ENCODE measurements around the gene CST4.

The CST4 gene

DNA sequence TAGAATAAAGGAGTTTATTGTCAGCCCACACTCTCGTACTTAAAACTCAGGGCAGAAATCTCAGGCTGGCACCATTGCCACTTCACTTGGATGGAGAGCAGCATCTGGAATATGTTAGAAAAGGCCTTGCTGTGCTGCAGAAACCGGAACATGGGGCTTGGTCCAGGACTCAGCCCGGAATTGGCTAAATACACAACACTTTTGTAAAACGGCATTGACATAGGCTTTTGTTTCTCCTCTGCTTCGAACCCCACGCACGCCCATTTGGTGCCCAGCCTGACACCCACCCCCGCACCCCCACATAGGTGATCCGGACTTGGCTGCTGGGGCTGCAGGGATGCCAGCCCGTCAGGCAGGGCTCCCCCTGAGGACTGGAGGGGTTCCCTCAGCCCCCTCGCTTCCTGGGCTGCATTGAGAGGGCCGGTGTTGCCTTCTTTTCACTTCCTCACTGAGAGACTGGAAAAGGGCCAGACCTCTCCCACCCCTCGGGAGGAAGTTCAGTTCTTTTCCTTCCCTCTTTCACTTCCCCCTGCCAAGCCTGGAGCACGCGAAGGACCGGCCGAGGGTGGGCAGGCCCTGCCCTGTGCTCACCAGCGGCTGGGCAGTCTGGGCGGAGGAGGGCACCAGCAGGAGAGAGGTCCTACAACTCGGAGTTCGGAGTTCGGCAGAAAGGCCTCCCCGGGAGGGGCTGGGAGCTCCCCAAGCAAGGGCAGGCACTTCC is 33.2 kb downstream of the CST4 start:
- Histone ChIP-seq H3K4me1 (ENCODE audit: control insufficient read depth, insufficient read depth, low read length, poor library complexity, severe bottlenecking) (no peaks in the 10 kb centered on the region), H3K36me3 (ENCODE audit: control insufficient read depth, insufficient read depth, low read length) (no peaks in the 10 kb centered on the region), H3K27ac (ENCODE audit: insufficient read depth, low read length, poor library complexity, severe bottlenecking) (no peak overlapping the region), H3K27me3 (replicated peaks; ENCODE audit: control insufficient read depth, insufficient read depth, low read length, poor library complexity, severe bottlenecking) (peaks cover 3% of the 10 kb centered on the region), H3K4me3 (ENCODE audit: insufficient read depth, low read depth, low read length, poor library complexity, severe bottlenecking) (no peak overlapping the region), H3K9me3 (ENCODE audit: control insufficient read depth, low read length) (no peaks in the 10 kb centered on the region)
- DNase-seq = no peak

DNA sequence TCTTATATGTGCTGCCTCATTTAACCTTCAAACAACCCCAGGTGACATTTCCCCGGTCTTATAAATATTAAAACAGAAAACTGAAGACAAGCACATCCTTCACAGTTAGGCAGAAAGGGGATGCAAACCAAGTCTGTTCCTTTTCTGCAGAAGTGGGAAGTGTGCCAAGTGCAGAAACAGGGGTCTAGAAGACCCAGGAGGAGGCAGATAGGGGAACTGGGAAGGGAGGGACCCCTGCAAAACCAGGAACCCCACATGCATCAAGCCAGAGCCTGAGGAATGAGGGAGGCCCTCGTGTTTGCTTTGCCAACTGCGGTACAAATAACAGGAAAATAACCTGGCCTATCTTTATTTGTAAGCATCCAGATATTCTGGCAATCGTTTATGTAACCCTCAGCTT is 34.1 kb downstream of the CST4 start:
- Histone ChIP-seq H3K27ac (ENCODE audit: insufficient read depth, low read length, poor library complexity, severe bottlenecking) (no peak overlapping the region), H3K36me3 (ENCODE audit: control insufficient read depth, insufficient read depth, low read length) (no peaks in the 10 kb centered on the region), H3K27me3 (replicated peaks; ENCODE audit: control insufficient read depth, insufficient read depth, low read length, poor library complexity, severe bottlenecking) (peaks cover 3% of the 10 kb centered on the region), H3K4me1 (ENCODE audit: control insufficient read depth, insufficient read depth, low read length, poor library complexity, severe bottlenecking) (no peaks in the 10 kb centered on the region), H3K4me3 (ENCODE audit: insufficient read depth, low read depth, low read length, poor library complexity, severe bottlenecking) (no peak overlapping the region), H3K9me3 (ENCODE audit: control insufficient read depth, low read length) (no peaks in the 10 kb centered on the region)
- DNase-seq = no peak

DNA sequence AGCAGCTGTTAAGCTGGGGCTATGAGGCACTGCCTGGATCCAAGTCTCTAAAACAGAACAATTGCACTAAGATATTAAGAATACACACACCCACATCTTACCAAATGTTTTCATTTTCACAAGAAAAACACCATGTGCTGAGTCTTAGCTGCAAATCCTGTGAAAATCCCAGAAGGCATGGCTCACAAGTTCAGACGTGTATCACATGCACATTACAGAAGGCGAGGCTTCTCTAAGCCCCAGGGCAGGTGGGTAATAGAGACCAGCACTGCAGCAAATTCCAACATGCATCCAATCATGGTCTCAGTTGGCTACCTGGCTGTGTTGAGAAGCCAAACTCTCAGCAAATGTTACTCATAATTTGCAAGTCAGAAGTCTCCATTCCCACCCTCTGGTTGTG is 34.8 kb downstream of the CST4 start:
- Histone ChIP-seq H3K9me3 (ENCODE audit: control insufficient read depth, low read length) (no peaks in the 10 kb centered on the region), H3K27me3 (replicated peaks; ENCODE audit: control insufficient read depth, insufficient read depth, low read length, poor library complexity, severe bottlenecking) (peaks cover 3% of the 10 kb centered on the region), H3K36me3 (ENCODE audit: control insufficient read depth, insufficient read depth, low read length) (no peaks in the 10 kb centered on the region), H3K27ac (ENCODE audit: insufficient read depth, low read length, poor library complexity, severe bottlenecking) (no peak overlapping the region), H3K4me3 (ENCODE audit: insufficient read depth, low read depth, low read length, poor library complexity, severe bottlenecking) (no peak overlapping the region), H3K4me1 (ENCODE audit: control insufficient read depth, insufficient read depth, low read length, poor library complexity, severe bottlenecking) (no peaks in the 10 kb centered on the region)
- DNase-seq = no peak

DNA sequence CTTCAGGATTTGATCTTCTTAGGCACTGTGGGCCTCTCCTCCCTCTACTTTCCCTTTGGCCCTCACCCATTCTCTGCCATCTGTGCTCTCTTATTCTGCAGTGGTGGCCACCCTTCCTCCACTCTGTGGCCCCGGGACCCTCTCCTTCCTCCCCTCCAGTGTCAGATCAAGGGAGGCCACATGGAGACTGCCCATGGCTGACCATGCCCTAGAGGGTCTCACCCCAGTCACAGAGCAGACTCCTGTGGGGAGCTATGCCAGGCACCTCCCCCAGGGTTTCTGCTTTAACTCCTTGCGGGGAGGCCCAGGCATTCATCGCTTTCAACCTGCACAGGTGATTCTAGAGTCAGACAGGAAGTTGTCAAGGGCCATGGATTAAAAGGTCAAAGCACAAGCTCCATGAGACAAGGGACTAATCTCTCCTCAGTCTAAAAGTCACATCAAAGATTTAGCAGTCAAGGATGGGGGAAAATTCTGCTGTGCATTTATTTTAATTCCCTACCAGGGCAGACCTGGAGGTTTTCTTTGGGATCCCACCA is 35.4 kb downstream of the CST4 start:
- H3K27me3 ChIP-seq (replicated peaks; ENCODE audit: control insufficient read depth, insufficient read depth, low read length, poor library complexity, severe bottlenecking) = peaks cover 3% of the 10 kb centered on the region
- H3K36me3 ChIP-seq (ENCODE audit: control insufficient read depth, insufficient read depth, low read length) = no peaks in the 10 kb centered on the region
- DNase-seq = no peak
- no peaks in the 10 kb centered on the region for H3K9me3 ChIP-seq (ENCODE audit: control insufficient read depth, low read length)
- H3K4me3 ChIP-seq (ENCODE audit: insufficient read depth, low read depth, low read length, poor library complexity, severe bottlenecking) = no peak overlapping the region
- no peak overlapping the region for H3K27ac ChIP-seq (ENCODE audit: insufficient read depth, low read length, poor library complexity, severe bottlenecking)
- H3K4me1 ChIP-seq (ENCODE audit: control insufficient read depth, insufficient read depth, low read length, poor library complexity, severe bottlenecking) = no peaks in the 10 kb centered on the region

DNA sequence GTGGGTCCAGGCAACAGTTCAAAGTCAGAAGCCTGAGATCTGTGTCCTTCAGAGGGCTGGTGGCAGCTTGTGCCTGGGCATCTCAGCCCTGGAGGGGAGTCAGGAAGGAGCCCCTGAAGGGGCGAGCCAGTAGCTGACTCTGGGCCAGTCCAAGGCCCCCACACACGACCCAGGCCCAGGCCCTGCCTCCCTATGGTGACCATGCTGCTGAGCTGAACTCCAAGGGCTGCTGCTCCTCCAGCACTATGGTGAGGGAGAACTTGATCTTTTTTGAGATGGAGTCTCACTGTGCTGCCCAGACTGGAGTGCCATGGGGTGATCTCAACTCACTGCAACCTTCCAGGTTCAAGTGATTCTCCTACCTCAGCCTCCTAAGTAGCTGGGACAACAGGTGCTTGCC is 35.9 kb downstream of the CST4 start:
- H3K4me1 ChIP-seq (ENCODE audit: control insufficient read depth, insufficient read depth, low read length, poor library complexity, severe bottlenecking) = no peaks in the 10 kb centered on the region
- no peaks in the 10 kb centered on the region for H3K36me3 ChIP-seq (ENCODE audit: control insufficient read depth, insufficient read depth, low read length)
- no peak overlapping the region for H3K4me3 ChIP-seq (ENCODE audit: insufficient read depth, low read depth, low read length, poor library complexity, severe bottlenecking)
- no peaks in the 10 kb centered on the region for H3K9me3 ChIP-seq (ENCODE audit: control insufficient read depth, low read length)
- no peak for DNase-seq
- H3K27ac ChIP-seq (ENCODE audit: insufficient read depth, low read length, poor library complexity, severe bottlenecking) = no peak overlapping the region
- peaks cover 3% of the 10 kb centered on the region for H3K27me3 ChIP-seq (replicated peaks; ENCODE audit: control insufficient read depth, insufficient read depth, low read length, poor library complexity, severe bottlenecking)

DNA sequence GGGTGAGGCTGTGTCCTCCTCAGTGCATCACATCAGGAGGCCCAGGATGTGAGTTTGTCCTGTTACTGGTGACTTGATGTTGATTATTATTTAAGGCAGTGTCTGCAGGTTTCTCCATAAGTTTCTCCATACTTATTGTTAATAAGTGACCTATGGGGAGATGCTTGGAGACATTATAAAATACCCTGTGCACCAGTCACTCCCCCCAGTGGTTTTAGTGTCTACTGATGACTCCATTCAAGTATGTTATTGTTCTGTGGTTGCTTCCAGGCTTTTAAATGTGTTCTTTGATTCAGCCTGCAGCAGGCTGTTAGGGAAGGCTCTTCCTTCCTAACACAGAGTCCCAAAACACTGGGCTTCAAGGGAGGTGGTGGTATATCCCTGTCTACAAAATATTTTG is 36.5 kb downstream of the CST4 start:
- H3K27ac ChIP-seq (ENCODE audit: insufficient read depth, low read length, poor library complexity, severe bottlenecking) = no peak overlapping the region
- no peaks in the 10 kb centered on the region for H3K9me3 ChIP-seq (ENCODE audit: control insufficient read depth, low read length)
- H3K4me1 ChIP-seq (ENCODE audit: control insufficient read depth, insufficient read depth, low read length, poor library complexity, severe bottlenecking) = no peaks in the 10 kb centered on the region
- DNase-seq = no peak
- H3K4me3 ChIP-seq (ENCODE audit: insufficient read depth, low read depth, low read length, poor library complexity, severe bottlenecking) = no peak overlapping the region
- no peaks in the 10 kb centered on the region for H3K36me3 ChIP-seq (ENCODE audit: control insufficient read depth, insufficient read depth, low read length)
- peaks cover 3% of the 10 kb centered on the region for H3K27me3 ChIP-seq (replicated peaks; ENCODE audit: control insufficient read depth, insufficient read depth, low read length, poor library complexity, severe bottlenecking)

DNA sequence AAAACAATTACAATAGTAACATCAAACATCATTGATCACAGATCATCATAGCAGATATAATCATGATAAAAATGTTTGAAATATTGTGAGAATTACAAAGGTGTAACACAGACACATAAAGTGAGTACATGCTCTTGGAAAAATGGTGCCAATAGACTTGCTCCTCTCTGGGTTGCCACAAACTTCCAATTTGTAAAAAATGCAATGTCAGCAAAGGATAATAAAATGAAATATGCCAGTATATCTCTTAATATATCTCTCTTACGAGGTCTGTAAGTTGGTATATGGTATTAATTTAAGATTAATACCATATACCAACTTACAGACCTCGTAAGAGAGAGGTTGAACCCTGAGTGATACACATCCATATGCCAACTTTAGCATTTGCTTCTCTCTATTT is 37.7 kb downstream of the CST4 start:
- no peak for DNase-seq
- H3K27me3 ChIP-seq (replicated peaks; ENCODE audit: control insufficient read depth, insufficient read depth, low read length, poor library complexity, severe bottlenecking) = peaks cover 3% of the 10 kb centered on the region
- no peaks in the 10 kb centered on the region for H3K9me3 ChIP-seq (ENCODE audit: control insufficient read depth, low read length)
- no peaks in the 10 kb centered on the region for H3K36me3 ChIP-seq (ENCODE audit: control insufficient read depth, insufficient read depth, low read length)
- no peaks in the 10 kb centered on the region for H3K4me1 ChIP-seq (ENCODE audit: control insufficient read depth, insufficient read depth, low read length, poor library complexity, severe bottlenecking)
- H3K4me3 ChIP-seq (ENCODE audit: insufficient read depth, low read depth, low read length, poor library complexity, severe bottlenecking) = no peak overlapping the region
- H3K27ac ChIP-seq (ENCODE audit: insufficient read depth, low read length, poor library complexity, severe bottlenecking) = no peak overlapping the region

DNA sequence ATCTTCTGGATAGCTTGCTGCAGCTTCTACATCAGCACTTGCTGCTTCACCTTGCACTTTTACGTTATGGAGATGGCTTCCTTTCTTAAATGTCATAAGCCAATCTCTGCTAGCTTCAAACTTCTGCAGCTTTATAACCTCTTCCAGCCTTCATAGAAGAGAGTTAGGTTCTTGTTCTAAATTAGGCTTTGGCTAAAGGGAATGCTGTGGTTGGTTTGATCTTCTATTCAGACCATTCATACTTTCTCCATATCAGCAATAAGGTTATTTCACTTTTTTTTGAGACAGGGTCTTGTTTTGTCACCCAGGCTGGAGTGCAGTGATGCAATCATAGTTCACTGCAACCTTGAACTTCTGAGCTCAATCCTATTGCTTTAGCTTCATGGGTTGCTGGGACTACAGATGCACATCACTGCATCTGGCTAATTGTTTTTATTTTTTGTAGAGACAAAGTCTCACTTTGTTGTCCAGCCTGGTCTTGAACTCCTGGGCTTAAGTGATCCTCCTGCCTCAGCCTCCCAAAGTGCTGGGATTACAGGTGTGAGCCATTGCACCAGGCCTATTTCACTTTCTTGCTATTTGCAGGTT is 38.9 kb downstream of the CST4 start:
- H3K27ac ChIP-seq (ENCODE audit: insufficient read depth, low read length, poor library complexity, severe bottlenecking) = no peak overlapping the region
- H3K36me3 ChIP-seq (ENCODE audit: control insufficient read depth, insufficient read depth, low read length) = no peaks in the 10 kb centered on the region
- DNase-seq = no peak
- H3K4me3 ChIP-seq (ENCODE audit: insufficient read depth, low read depth, low read length, poor library complexity, severe bottlenecking) = no peak overlapping the region
- H3K27me3 ChIP-seq (replicated peaks; ENCODE audit: control insufficient read depth, insufficient read depth, low read length, poor library complexity, severe bottlenecking) = no peaks in the 10 kb centered on the region
- no peaks in the 10 kb centered on the region for H3K9me3 ChIP-seq (ENCODE audit: control insufficient read depth, low read length)
- no peaks in the 10 kb centered on the region for H3K4me1 ChIP-seq (ENCODE audit: control insufficient read depth, insufficient read depth, low read length, poor library complexity, severe bottlenecking)

DNA sequence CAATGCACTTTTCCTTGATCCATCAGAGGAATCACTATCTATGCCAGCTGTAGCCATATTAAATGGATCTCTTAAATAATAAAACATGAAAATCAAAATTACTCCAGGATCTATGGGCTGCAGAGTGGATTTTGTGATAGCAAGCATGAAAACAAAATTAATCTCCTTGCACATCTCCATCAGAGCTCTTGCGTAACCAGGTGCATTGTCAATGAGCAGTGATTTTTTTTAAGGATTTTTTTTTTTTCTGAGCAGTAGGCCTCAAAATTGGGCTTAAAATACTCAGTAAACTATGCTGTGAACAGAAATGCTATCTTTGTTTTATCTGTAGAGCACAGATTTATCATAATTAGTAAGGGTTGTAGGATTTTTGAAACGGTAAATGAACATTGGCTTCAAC is 39.6 kb downstream of the CST4 start:
- Histone ChIP-seq H3K4me3 (ENCODE audit: insufficient read depth, low read depth, low read length, poor library complexity, severe bottlenecking) (no peak overlapping the region), H3K4me1 (ENCODE audit: control insufficient read depth, insufficient read depth, low read length, poor library complexity, severe bottlenecking) (no peaks in the 10 kb centered on the region), H3K27me3 (replicated peaks; ENCODE audit: control insufficient read depth, insufficient read depth, low read length, poor library complexity, severe bottlenecking) (no peaks in the 10 kb centered on the region), H3K9me3 (ENCODE audit: control insufficient read depth, low read length) (no peaks in the 10 kb centered on the region), H3K27ac (ENCODE audit: insufficient read depth, low read length, poor library complexity, severe bottlenecking) (no peak overlapping the region), H3K36me3 (ENCODE audit: control insufficient read depth, insufficient read depth, low read length) (no peaks in the 10 kb centered on the region)
- no peak for DNase-seq

DNA sequence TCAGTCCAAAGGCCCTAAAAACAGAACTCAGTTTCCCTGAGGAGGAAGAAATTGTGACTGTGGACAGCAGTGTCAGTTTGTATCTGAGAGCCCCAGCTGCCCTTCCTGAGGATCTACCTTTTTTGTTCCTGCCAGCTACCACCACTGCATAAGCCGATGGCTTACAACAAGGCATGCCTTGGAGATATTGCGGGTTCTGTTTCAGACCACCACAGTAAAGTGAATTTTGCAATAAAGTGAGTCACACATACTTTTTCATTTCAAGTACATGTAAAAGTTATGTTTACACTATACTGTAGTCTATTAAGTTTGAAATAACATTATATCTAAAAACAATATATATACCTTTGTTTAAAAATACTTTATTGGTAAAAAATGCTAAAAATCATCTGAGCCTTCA is 41.5 kb downstream of the CST4 start:
- Histone ChIP-seq H3K36me3 (ENCODE audit: control insufficient read depth, insufficient read depth, low read length) (no peaks in the 10 kb centered on the region), H3K4me3 (ENCODE audit: insufficient read depth, low read depth, low read length, poor library complexity, severe bottlenecking) (no peak overlapping the region), H3K27ac (ENCODE audit: insufficient read depth, low read length, poor library complexity, severe bottlenecking) (no peak overlapping the region), H3K9me3 (ENCODE audit: control insufficient read depth, low read length) (no peaks in the 10 kb centered on the region), H3K4me1 (ENCODE audit: control insufficient read depth, insufficient read depth, low read length, poor library complexity, severe bottlenecking) (no peaks in the 10 kb centered on the region), H3K27me3 (replicated peaks; ENCODE audit: control insufficient read depth, insufficient read depth, low read length, poor library complexity, severe bottlenecking) (no peaks in the 10 kb centered on the region)
- DNase-seq = no peak
